GM12878 (cell line): ENCODE measurements around the gene CBARP. TPM values are rescaled to one million over a fixed set of nuclear protein-coding genes. Genes with fewer than 3 reads are reported as not detected.
A peak's percentile ranks its signal among the peaks of the same experiment; 100 is the strongest.

ENCODE experiments used
- ATAC-seq: fragments of 200-7000 bp; cut with Tn5 transposase; 3 replicates; pipeline ENCODE4 v1.9.1; 2020; ENCODE audit warnings: mild to moderate bottlenecking, moderate library complexity
- BruUV-seq: library from RNA; stranded (reverse); fragments of 400-500 nt; replicated peaks from 2 replicates; lab custom pipeline; 2021; lab: Mats Ljungman, UMichigan
- CTCF ChIA-PET: fragments of 300-600 bp; sonication (Branson Sonifier 250); formaldehyde crosslinking; extraction: SDS; loops from one replicate; lab custom pipeline; 2021; ENCODE audit warnings: inconsistent platforms; lab: Yijun Ruan, JAX
- POLR2A ChIA-PET: fragments of 350-600 bp; formaldehyde crosslinking; extraction: SDS; loops from one replicate; lab custom pipeline; 2021; ENCODE audit warnings: inconsistent platforms; lab: Charles Lee
- RAD21 ChIA-PET: fragments of 300-600 bp; sonication (Branson Sonifier 250); formaldehyde crosslinking; loops from one replicate; lab custom pipeline; 2023; ENCODE audit warnings: antibody characterized with exemption; ENCODE audit not compliant: unreplicated experiment; lab: Charles Lee
- SMC1A ChIA-PET: fragments of 300-600 bp; sonication (Branson Sonifier 250); formaldehyde crosslinking; loops from one replicate; lab custom pipeline; 2023; ENCODE audit not compliant: unreplicated experiment, uncharacterized antibody; lab: Charles Lee
- DNase-seq: peaks from one replicate; pipeline ENCODE4 v3.0.0-alpha.2; 2011; ENCODE audit warnings: low read depth, low spot score
- FAIRE-seq: peaks from 3 replicates; lab custom pipeline; 2011; peaks lifted over from hg19 to GRCh38; lab: Jason Lieb, UNC
- H2AFZ ChIP-seq: 2 replicates; pipeline ENCODE4 v1.6.0; 2011; ENCODE audit warnings: low read depth, low read length, control low read depth; ENCODE audit not compliant: control insufficient read depth
- H3K27ac ChIP-seq: 2 replicates; pipeline ENCODE4 v1.5.1; 2011; ENCODE audit warnings: control low read depth; ENCODE audit not compliant: control insufficient read depth, insufficient read depth
- H3K27me3 ChIP-seq, 2 experiments: replicated peaks in 1 of 2; 2 replicates each; pipeline versions ENCODE4 v1.6.0 to v1.6.1; 2011; ENCODE audit warnings: low read length in 1 of 2; ENCODE audit not compliant: control insufficient read depth in 2 of 2, insufficient read depth in 2 of 2
- H3K36me3 ChIP-seq, 2 experiments: 2 replicates each; pipeline ENCODE4 v1.5.1; 2011; ENCODE audit warnings: low read length in 1 of 2; ENCODE audit not compliant: control insufficient read depth in 2 of 2, insufficient read depth in 2 of 2
- H3K4me1 ChIP-seq: 2 replicates; pipeline ENCODE4 v1.6.1; 2011; ENCODE audit warnings: mild to moderate bottlenecking, low read length, moderate library complexity, mixed read lengths; ENCODE audit not compliant: control insufficient read depth, insufficient read depth
- H3K4me2 ChIP-seq: 2 replicates; pipeline ENCODE4 v1.6.0; 2011; ENCODE audit warnings: control low read depth; ENCODE audit not compliant: control insufficient read depth, insufficient read depth
- H3K4me3 ChIP-seq: fragments of 200-600 bp; sonication (generic); 2 replicates; pipeline ENCODE4 v1.5.1; 2016
- H3K79me2 ChIP-seq: 2 replicates; pipeline ENCODE4 v1.6.0; 2011; ENCODE audit warnings: low read length; ENCODE audit not compliant: control insufficient read depth, insufficient read depth
- H3K9ac ChIP-seq: 2 replicates; pipeline ENCODE4 v1.8.0; 2011; ENCODE audit warnings: low read length, control low read depth, mixed read lengths; ENCODE audit not compliant: control insufficient read depth, insufficient read depth
- H3K9me3 ChIP-seq: replicated peaks from 3 replicates; pipeline ENCODE4 v1.5.1; 2011; ENCODE audit warnings: mild to moderate bottlenecking, low read length; ENCODE audit not compliant: control insufficient read depth, insufficient read depth
- H4K20me1 ChIP-seq: 2 replicates; pipeline ENCODE4 v1.6.0; 2011; ENCODE audit not compliant: control insufficient read depth, insufficient read depth
- IKZF1 ChIP-seq: fragments of 450-650 bp; conservative IDR thresholded peaks from 2 replicates; pipeline ENCODE4 v1.6.1; 2017; ENCODE audit warnings: antibody characterized with exemption, mild to moderate bottlenecking
- LARP7 ChIP-seq: fragments of 450-650 bp; IDR thresholded peaks from 2 replicates; pipeline ENCODE4 v1.6.1; 2017; ENCODE audit warnings: mild to moderate bottlenecking
- MYC ChIP-seq: IDR thresholded peaks from 2 replicates; pipeline ENCODE4 v1.6.1; 2011; ENCODE audit warnings: mild to moderate bottlenecking, low read length, moderate library complexity, inconsistent platforms; ENCODE audit not compliant: insufficient read depth, insufficient replicate concordance, insufficient read length, severe bottlenecking
- PAX5 ChIP-seq: IDR thresholded peaks from 2 replicates; pipeline ENCODE4 v1.6.1; 2011; ENCODE audit warnings: low read depth, low read length, borderline replicate concordance
- POLR2AphosphoS2 ChIP-seq: IDR thresholded peaks from 2 replicates; pipeline ENCODE4 v1.6.1; 2011; ENCODE audit warnings: low read depth, mild to moderate bottlenecking, low read length, improper control_type of control experiment, moderate library complexity
- ZNF217 ChIP-seq: fragments of 450-650 bp; IDR thresholded peaks from 2 replicates; pipeline ENCODE4 v1.6.1; 2017; ENCODE audit warnings: antibody characterized with exemption, mild to moderate bottlenecking
- WGBS: methylation state at CpG from one replicate; pipeline ENCODE4 v1.1.6; 2016; ENCODE audit warnings: low lambda C conversion rate; ENCODE audit not compliant: insufficient replicate concordance, insufficient coverage; ENCODE audit errors: missing lambda C conversion rate; 5-methylcytosine and 5-hydroxymethylcytosine counted together
- in situ Hi-C: fragments of 300-500 bp; cut with MboI; formaldehyde crosslinking; loops from 9 replicates; pipeline ENCODE4 v1.14.3; 2018; ENCODE audit warnings: mixed read lengths
- intact Hi-C: fragments of 100-400 bp; cut with micrococcal nuclease; formaldehyde crosslinking; loops from one replicate; pipeline ENCODE4 v1.14.2; 2022; ENCODE audit not compliant: unreplicated experiment
- polyA plus RNA-seq, 11 experiments: library from polyadenylated mRNA; depleted of rRNA in 4 of 11; unstranded in 6 of 11; stranded (reverse) in 5 of 11; fragments of >200 nt; fragmentation: Nextera tagmentation in 4 of 11; fragmentation: Illumina TruSeq in 1 of 11; extraction: Ambion mirVana in 4 of 11; extraction: Trizol in 1 of 11; gene quantifications; 1 replicate in 1 of 11; 2 replicates in 10 of 11; pipeline versions ENCODE4 v1.2.1 to v1.2.3, GENCODE V29; 2011 to 2016; ENCODE audit warnings: inconsistent platforms in 2 of 11, missing spikeins in 2 of 11, low read depth in 1 of 11
- total RNA-seq, 4 experiments: library from RNA; depleted of rRNA in 3 of 4; stranded (reverse); fragments of >200 nt in 3 of 4; fragmentation: Illumina TruSeq in 1 of 4; extraction: Trizol in 1 of 4; gene quantifications; 2 replicates each; pipeline versions ENCODE4 v1.2.1 to v1.2.3, GENCODE V29; 2013 to 2021
- TF ChIP-seq, protein P1 (sequence below): fragments of 450-650 bp; IDR thresholded peaks from 2 replicates; pipeline ENCODE4 v1.6.1; 2016; ENCODE audit warnings: mild to moderate bottlenecking

CBARP gene
- total and polyA plus RNA-seq, 10 of the 15 experiments (the other 5 are each of a cell fraction or from before 2014, with no cell fraction given) = 0.04 to 0.59 (median 0.18) TPM; not detected in 3

DNA sequence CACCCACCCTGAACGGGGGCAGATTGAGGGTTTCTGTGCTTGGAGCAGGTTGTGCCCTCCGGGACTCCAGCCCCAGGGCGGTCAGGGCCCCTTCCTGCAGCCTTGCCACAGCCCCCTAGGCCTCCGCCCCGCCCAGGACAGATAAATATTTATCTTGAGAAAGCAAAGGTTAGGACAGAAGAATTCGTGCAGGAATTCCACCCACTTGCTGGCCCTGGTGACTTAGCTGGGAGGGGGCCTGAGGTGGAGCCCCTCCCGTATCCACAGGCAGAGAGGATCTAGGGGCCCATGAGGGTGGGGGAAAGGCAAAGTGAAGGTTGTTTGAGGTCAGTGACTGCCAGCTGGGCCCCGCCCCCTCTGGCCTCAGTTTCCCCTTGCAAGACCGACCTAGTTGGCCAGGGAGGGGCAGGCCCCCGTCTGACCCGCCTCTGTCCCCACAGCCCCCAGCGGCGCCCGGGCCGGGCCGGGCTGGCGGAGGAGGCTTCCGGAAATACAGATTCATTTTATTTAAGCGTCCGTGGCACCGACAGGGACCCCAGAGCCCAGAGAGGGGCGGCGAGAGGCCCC lies 15.8 kb upstream of the CBARP start:
- Histone ChIP-seq H3K27ac (peak overlapping the region; percentile 72), H3K4me2 (peak overlapping the region; percentile 53), H3K9me3 (no peaks in the 10 kb centered on the region), H3K4me1 (peaks cover 16% of the 10 kb centered on the region), H2AFZ (no peak overlapping the region), H3K79me2 (peaks cover 61% of the 10 kb centered on the region), H3K27me3 (no peaks in the 10 kb centered on the region), H3K36me3 (peaks cover 14 to 29% of the 10 kb centered on the region in 2 experiments; a peak in 3 of 4 replicates), H4K20me1 (no peaks in the 10 kb centered on the region), H3K9ac (peak overlapping the region; percentile 86), H3K4me3 (peak overlapping the region; percentile 91)
- SMC1A ChIA-PET = interaction anchor here (1.2 to 1.9 kb wide), 3 partner anchors 8 to 13 kb away, joined by 4 to 14 read pairs (median 6); no protein-coding TSS in a partner anchor
- 62% methylated on average over 22 of the region's 23 CpGs for WGBS
- intact Hi-C loops (no loop called here), in situ Hi-C loops (no loop called here)
- FAIRE-seq = no peak
- TF ChIP-seq PAX5 (no peak), POLR2AphosphoS2 (peak; percentile 20; the same call in 1 of the 2 replicates), LARP7 (0 out of 2 replicates have a peak, but pooled peaks have one; percentile 32), IKZF1 (no peak), MYC (no peak), ZNF217 (no peak)
- TF ChIP-seq, protein P1, sequence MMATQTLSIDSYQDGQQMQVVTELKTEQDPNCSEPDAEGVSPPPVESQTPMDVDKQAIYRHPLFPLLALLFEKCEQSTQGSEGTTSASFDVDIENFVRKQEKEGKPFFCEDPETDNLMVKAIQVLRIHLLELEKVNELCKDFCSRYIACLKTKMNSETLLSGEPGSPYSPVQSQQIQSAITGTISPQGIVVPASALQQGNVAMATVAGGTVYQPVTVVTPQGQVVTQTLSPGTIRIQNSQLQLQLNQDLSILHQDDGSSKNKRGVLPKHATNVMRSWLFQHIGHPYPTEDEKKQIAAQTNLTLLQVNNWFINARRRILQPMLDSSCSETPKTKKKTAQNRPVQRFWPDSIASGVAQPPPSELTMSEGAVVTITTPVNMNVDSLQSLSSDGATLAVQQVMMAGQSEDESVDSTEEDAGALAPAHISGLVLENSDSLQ = no peak
- no TSS peak for BruUV-seq
- ATAC-seq = no peak
- CTCF ChIA-PET = interaction anchor here (1.0 to 2.3 kb wide), 6 partner anchors 9 to 26 kb away, joined by 3 to 26 read pairs (median 8); partner anchors contain the start of gene CIRBP
- POLR2A ChIA-PET = interaction anchor here (0.7 to 2.9 kb wide), 7 partner anchors 9 to 186 kb away, joined by 3 to 29 read pairs (median 14); partner anchors contain the start of genes ARHGAP45 and CIRBP
- RAD21 ChIA-PET = interaction anchor here (1.0 to 2.9 kb wide), 5 partner anchors 9 to 129 kb away, joined by 3 to 47 read pairs (median 7); partner anchors contain the start of gene CIRBP
- DNase-seq = no peak
